ENCODE measurements around the gene TNFRSF8. TPM values are rescaled to one million over a fixed set of nuclear protein-coding genes. Genes with fewer than 3 reads are reported as not detected.

TNFRSF8 gene
- total RNA-seq, 1 experiment from 2014 or later, result 20.8 TPM

DNA sequence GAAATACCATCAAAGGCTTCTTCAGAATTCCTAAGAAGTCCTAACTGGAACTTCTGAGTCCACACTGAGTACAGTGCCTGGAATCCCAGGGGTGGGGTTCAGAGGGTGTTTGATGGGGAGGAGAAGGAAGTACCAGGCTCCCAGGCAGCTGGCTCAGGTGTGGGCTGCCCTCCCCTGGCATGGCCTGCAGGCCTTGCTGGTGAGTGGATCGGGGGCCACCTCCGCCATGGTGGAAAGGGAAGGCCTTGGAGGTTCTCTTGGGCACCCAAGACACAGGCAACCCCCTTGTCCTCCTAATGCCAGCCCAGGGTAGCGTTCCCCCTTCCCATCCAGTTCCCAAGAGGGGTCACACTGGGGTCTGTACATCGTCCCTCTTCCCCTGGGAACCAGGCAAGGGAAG, 76.9 kb downstream of the TNFRSF8 start:
- TF ChIP-seq ZNF219 (CRISPR knock-in tag; IDR thresholded peaks at IDR 0.05; ENCODE audit: borderline replicate concordance) (no peak), GTF2I (CRISPR knock-in tag; conservative IDR thresholded peaks at IDR 0.05) (no peak), CTCF (IDR thresholded peaks at IDR 0.05) (no peak), CDX4 (CRISPR knock-in tag; IDR thresholded peaks at IDR 0.05; ENCODE audit: borderline replicate concordance) (no peak), HMGA2 (CRISPR knock-in tag; IDR thresholded peaks at IDR 0.05) (no peak)
- ChIA-PET CTCF (interaction anchor here (1.2 to 3.2 kb wide), 2 partner anchors 15 to 68 kb away, joined by 3 to 20 read pairs; no protein-coding TSS in a partner anchor), POLR2A (interaction anchor here (0.6 kb wide), 1 partner anchor 15 kb away, joined by 3 read pairs; no protein-coding TSS in a partner anchor)
- no peak for ATAC-seq
- Mint-ChIP-seq H3K4me1 (no peaks in the 10 kb centered on the region), H3K36me3 (peaks cover 9% of the 10 kb centered on the region; the same call in 1 of the 2 replicates), H3K27ac (no peak overlapping the region), H3K4me3 (no peak overlapping the region), H3K9me3 (no peaks in the 10 kb centered on the region), H3K27me3 (ENCODE audit: low read depth) (no peaks in the 10 kb centered on the region)
- DNase-seq (ENCODE audit: low spot score), result no peak

DNA sequence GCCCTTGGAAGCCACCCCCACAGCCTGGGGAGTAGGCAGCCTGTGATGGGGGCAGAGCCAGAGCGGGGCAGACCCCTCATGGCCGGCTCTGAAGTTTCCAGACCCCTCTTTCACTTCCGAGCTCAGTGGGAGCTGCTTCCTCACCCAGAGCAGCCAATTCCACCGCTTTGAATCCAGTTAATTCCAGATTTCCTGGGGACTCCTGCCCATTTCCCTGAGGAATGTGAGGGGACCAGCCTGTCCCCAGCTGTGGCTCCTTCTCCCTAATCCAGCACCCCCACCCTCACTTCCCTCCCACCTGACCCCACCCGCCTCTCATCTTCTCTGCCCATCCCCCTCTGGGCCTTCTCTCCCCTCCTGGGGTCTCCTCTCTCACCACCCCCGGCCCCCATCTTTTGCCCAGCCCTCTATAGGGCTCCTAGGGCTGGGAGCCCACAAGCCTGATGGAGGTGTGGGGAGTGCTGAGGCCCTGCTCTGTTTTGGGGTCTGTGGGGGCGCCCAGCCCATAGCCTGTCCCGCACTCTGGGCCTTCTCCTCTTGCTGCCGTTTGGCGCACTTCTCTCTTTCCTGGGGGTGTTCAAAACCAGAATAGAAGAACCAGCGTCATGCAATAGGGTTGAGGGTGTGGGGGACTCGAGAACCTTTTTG, 77.5 kb downstream of the TNFRSF8 start:
- CTCF ChIA-PET, result interaction anchor here (1.2 to 3.2 kb wide), 2 partner anchors 15 to 68 kb away, joined by 3 to 20 read pairs; no protein-coding TSS in a partner anchor
- H3K27me3 Mint-ChIP-seq (ENCODE audit: low read depth), result no peaks in the 10 kb centered on the region
- no peak for TF ChIP-seq GRHL2 (CRISPR knock-in tag; IDR thresholded peaks at IDR 0.05; ENCODE audit: insufficient replicate concordance, severe bottlenecking)
- no peak for TF ChIP-seq ZNF671 (CRISPR knock-in tag; IDR thresholded peaks at IDR 0.05)
- TF ChIP-seq, protein P1, sequence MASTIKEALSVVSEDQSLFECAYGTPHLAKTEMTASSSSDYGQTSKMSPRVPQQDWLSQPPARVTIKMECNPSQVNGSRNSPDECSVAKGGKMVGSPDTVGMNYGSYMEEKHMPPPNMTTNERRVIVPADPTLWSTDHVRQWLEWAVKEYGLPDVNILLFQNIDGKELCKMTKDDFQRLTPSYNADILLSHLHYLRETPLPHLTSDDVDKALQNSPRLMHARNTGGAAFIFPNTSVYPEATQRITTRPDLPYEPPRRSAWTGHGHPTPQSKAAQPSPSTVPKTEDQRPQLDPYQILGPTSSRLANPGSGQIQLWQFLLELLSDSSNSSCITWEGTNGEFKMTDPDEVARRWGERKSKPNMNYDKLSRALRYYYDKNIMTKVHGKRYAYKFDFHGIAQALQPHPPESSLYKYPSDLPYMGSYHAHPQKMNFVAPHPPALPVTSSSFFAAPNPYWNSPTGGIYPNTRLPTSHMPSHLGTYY (CRISPR knock-in tag; IDR thresholded peaks at IDR 0.05), result no peak
- no peak for TF ChIP-seq TEAD1 (CRISPR knock-in tag; IDR thresholded peaks at IDR 0.05)
- TF ChIP-seq PREB (CRISPR knock-in tag; IDR thresholded peaks at IDR 0.05; ENCODE audit: borderline replicate concordance), result no peak
- no peak for TF ChIP-seq PRDM15 (CRISPR knock-in tag; IDR thresholded peaks at IDR 0.05)
- no peak for TF ChIP-seq ZNF281 (CRISPR knock-in tag; IDR thresholded peaks at IDR 0.05)
- no peak for TF ChIP-seq NR2C2 (CRISPR knock-in tag; IDR thresholded peaks at IDR 0.05)
- no peak for TF ChIP-seq GABPB1 (CRISPR knock-in tag; IDR thresholded peaks at IDR 0.05)
- TF ChIP-seq ZNF219 (CRISPR knock-in tag; IDR thresholded peaks at IDR 0.05; ENCODE audit: borderline replicate concordance), result no peak
- no peak for TF ChIP-seq ATF1 (CRISPR knock-in tag; IDR thresholded peaks at IDR 0.05)
- TF ChIP-seq, protein P2, sequence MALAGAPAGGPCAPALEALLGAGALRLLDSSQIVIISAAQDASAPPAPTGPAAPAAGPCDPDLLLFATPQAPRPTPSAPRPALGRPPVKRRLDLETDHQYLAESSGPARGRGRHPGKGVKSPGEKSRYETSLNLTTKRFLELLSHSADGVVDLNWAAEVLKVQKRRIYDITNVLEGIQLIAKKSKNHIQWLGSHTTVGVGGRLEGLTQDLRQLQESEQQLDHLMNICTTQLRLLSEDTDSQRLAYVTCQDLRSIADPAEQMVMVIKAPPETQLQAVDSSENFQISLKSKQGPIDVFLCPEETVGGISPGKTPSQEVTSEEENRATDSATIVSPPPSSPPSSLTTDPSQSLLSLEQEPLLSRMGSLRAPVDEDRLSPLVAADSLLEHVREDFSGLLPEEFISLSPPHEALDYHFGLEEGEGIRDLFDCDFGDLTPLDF (CRISPR knock-in tag; IDR thresholded peaks at IDR 0.05), result no peak
- TF ChIP-seq IRF1 (CRISPR knock-in tag; IDR thresholded peaks at IDR 0.05), result no peak
- no peaks in the 10 kb centered on the region for H3K9me3 Mint-ChIP-seq
- H3K4me3 Mint-ChIP-seq, result no peak overlapping the region
- peaks cover 9% of the 10 kb centered on the region; the same call in 1 of the 2 replicates for H3K36me3 Mint-ChIP-seq
- no peak overlapping the region for H3K27ac Mint-ChIP-seq
- ATAC-seq (no peak), DNase-seq (ENCODE audit: low spot score) (no peak)
- POLR2A ChIA-PET, result interaction anchor here (0.6 kb wide), 1 partner anchor 14 kb away, joined by 3 read pairs; no protein-coding TSS in a partner anchor
- no peaks in the 10 kb centered on the region for H3K4me1 Mint-ChIP-seq
